WTC11 (cell line): ENCODE measurements around the gene ARMC2. TPM values are rescaled to one million over a fixed set of nuclear protein-coding genes. Genes with fewer than 3 reads are reported as not detected.

ENCODE experiments used
- ATAC-seq: fragments of 200-7000 bp; cut with Tn5 transposase; 2 replicates; pipeline ENCODE4 v1.10.0; 2021; ENCODE audit warnings: mild to moderate bottlenecking, moderate library complexity
- CTCF ChIA-PET: fragments of 300-600 bp; sonication (Branson Sonifier 250); formaldehyde crosslinking; loops from one replicate; lab custom pipeline; 2021; ENCODE audit warnings: antibody characterized with exemption; lab: Charles Lee
- POLR2A ChIA-PET: fragments of 350-600 bp; sonication (Branson Sonifier 250); formaldehyde crosslinking; loops from one replicate; lab custom pipeline; 2021; ENCODE audit warnings: antibody characterized with exemption; lab: Charles Lee
- DNase-seq: peaks from one replicate; pipeline ENCODE4 v3.0.0; 2021; ENCODE audit warnings: low spot score
- H3K27ac Mint-ChIP-seq: 2 replicates; pipeline ENCODE4 v1.8.0; 2021; ENCODE audit warnings: mixed read lengths
- H3K27me3 Mint-ChIP-seq: 2 replicates; pipeline ENCODE4 v1.8.0; 2021; ENCODE audit warnings: low read depth, mild to moderate bottlenecking, moderate library complexity, mixed read lengths
- H3K36me3 Mint-ChIP-seq: 2 replicates; pipeline ENCODE4 v1.8.0; 2021; ENCODE audit warnings: mixed read lengths
- H3K4me1 Mint-ChIP-seq: 2 replicates; pipeline ENCODE4 v1.8.0; 2022; ENCODE audit warnings: mixed read lengths
- H3K4me3 Mint-ChIP-seq: 2 replicates; pipeline ENCODE4 v1.8.0; 2021; ENCODE audit warnings: mild to moderate bottlenecking, moderate library complexity, mixed read lengths
- H3K9me3 Mint-ChIP-seq: 2 replicates; pipeline ENCODE4 v1.8.0; 2021; ENCODE audit warnings: mixed read lengths
- CDX4 ChIP-seq: fragments of 250-450 bp; sonication (Bioruptor Pico); IDR thresholded peaks from 2 replicates; pipeline ENCODE4 v1.9.0; 2021; ENCODE audit warnings: moderate library complexity, mild to moderate bottlenecking, inconsistent platforms, borderline replicate concordance
- E2F1 ChIP-seq: sonication (generic); formaldehyde crosslinking; IDR thresholded peaks from 2 replicates; pipeline ENCODE4 v1.8.0; 2022; ENCODE audit warnings: mild to moderate bottlenecking, missing genetic modification reagents
- ESRRA ChIP-seq: sonication (generic); formaldehyde crosslinking; IDR thresholded peaks from 2 replicates; pipeline ENCODE4 v1.8.1; 2022; ENCODE audit warnings: mild to moderate bottlenecking, missing genetic modification reagents, borderline replicate concordance
- FOXP4 ChIP-seq: sonication (generic); formaldehyde crosslinking; IDR thresholded peaks from 2 replicates; pipeline ENCODE4 v1.8.0; 2022; ENCODE audit warnings: mild to moderate bottlenecking, missing genetic modification reagents
- MLX ChIP-seq: sonication (generic); formaldehyde crosslinking; IDR thresholded peaks from 2 replicates; pipeline ENCODE4 v1.8.1; 2023; ENCODE audit warnings: mild to moderate bottlenecking, missing genetic modification reagents, moderate library complexity
- MXD4 ChIP-seq: fragments of 250-450 bp; sonication (Bioruptor Pico); IDR thresholded peaks from 2 replicates; pipeline ENCODE4 v1.8.0; 2021; ENCODE audit warnings: mild to moderate bottlenecking, moderate library complexity, borderline replicate concordance
- MYBL2 ChIP-seq: sonication (generic); formaldehyde crosslinking; IDR thresholded peaks from 2 replicates; pipeline ENCODE4 v1.8.1; 2023; ENCODE audit warnings: mild to moderate bottlenecking, moderate library complexity, missing genetic modification reagents
- NFATC4 ChIP-seq: fragments of 250-450 bp; sonication (Bioruptor Pico); IDR thresholded peaks from 2 replicates; pipeline ENCODE4 v1.9.0; 2021; ENCODE audit warnings: mild to moderate bottlenecking
- NFYB ChIP-seq: sonication (generic); formaldehyde crosslinking; conservative IDR thresholded peaks from 2 replicates; pipeline ENCODE4 v1.8.0; 2022; ENCODE audit warnings: low read depth, missing genetic modification reagents
- NR3C1 ChIP-seq: sonication (generic); formaldehyde crosslinking; conservative IDR thresholded peaks from 2 replicates; pipeline ENCODE4 v1.8.1; 2023; ENCODE audit warnings: low read depth, mild to moderate bottlenecking, missing genetic modification reagents
- RORB ChIP-seq: fragments of 250-450 bp; sonication (Bioruptor Pico); IDR thresholded peaks from 2 replicates; pipeline ENCODE4 v1.9.0; 2021; ENCODE audit warnings: mild to moderate bottlenecking
- SMAD4 ChIP-seq: sonication (generic); formaldehyde crosslinking; IDR thresholded peaks from 2 replicates; pipeline ENCODE4 v1.8.0; 2022; ENCODE audit warnings: mild to moderate bottlenecking, missing genetic modification reagents
- SOX15 ChIP-seq: fragments of 250-450 bp; sonication (Bioruptor Pico); IDR thresholded peaks from 2 replicates; pipeline ENCODE4 v1.9.0; 2021; ENCODE audit warnings: mild to moderate bottlenecking
- TEAD4 ChIP-seq: sonication (generic); formaldehyde crosslinking; IDR thresholded peaks from 2 replicates; pipeline ENCODE4 v1.8.0; 2022; ENCODE audit warnings: mild to moderate bottlenecking, missing genetic modification reagents
- USF1 ChIP-seq: sonication (generic); formaldehyde crosslinking; IDR thresholded peaks from 2 replicates; pipeline ENCODE4 v1.8.0; 2022; ENCODE audit warnings: mild to moderate bottlenecking, missing genetic modification reagents
- USF2 ChIP-seq: sonication (generic); formaldehyde crosslinking; IDR thresholded peaks from 2 replicates; pipeline ENCODE4 v1.8.1; 2023; ENCODE audit warnings: mild to moderate bottlenecking, missing genetic modification reagents, moderate library complexity
- ZNF138 ChIP-seq: sonication (generic); formaldehyde crosslinking; conservative IDR thresholded peaks from 2 replicates; pipeline ENCODE4 v1.8.1; 2022; ENCODE audit warnings: mild to moderate bottlenecking, moderate library complexity, missing genetic modification reagents
- ZNF232 ChIP-seq: sonication (generic); formaldehyde crosslinking; IDR thresholded peaks from 2 replicates; pipeline ENCODE4 v1.8.0; 2022; ENCODE audit warnings: mild to moderate bottlenecking, missing genetic modification reagents
- ZNF263 ChIP-seq: sonication (generic); formaldehyde crosslinking; IDR thresholded peaks from 2 replicates; pipeline ENCODE4 v1.8.1; 2022; ENCODE audit warnings: low read depth, mild to moderate bottlenecking, moderate library complexity, missing genetic modification reagents
- ZNF671 ChIP-seq: fragments of 250-450 bp; sonication (Bioruptor Pico); IDR thresholded peaks from 2 replicates; pipeline ENCODE4 v1.8.0; 2021; ENCODE audit warnings: mild to moderate bottlenecking
- total RNA-seq: library from RNA; stranded (reverse); gene quantifications from 3 replicates; pipeline ENCODE4 v1.2.3, GENCODE V29; 2021
- TF ChIP-seq, protein P1 (sequence below): sonication (generic); formaldehyde crosslinking; IDR thresholded peaks from 2 replicates; pipeline ENCODE4 v1.8.1; 2023; ENCODE audit warnings: mild to moderate bottlenecking, missing genetic modification reagents
- TF ChIP-seq, protein P2 (sequence below): sonication (generic); formaldehyde crosslinking; IDR thresholded peaks from 2 replicates; pipeline ENCODE4 v1.8.1; 2022; ENCODE audit warnings: low read depth, missing genetic modification reagents, borderline replicate concordance
- TF ChIP-seq, protein P3 (sequence below): fragments of 200-600 bp; IDR thresholded peaks from 2 replicates; pipeline ENCODE4 v1.8.0; 2022; ENCODE audit warnings: antibody characterized with exemption
- TF ChIP-seq, protein P4 (sequence below): sonication (generic); formaldehyde crosslinking; conservative IDR thresholded peaks from 2 replicates; pipeline ENCODE4 v1.8.1; 2022; ENCODE audit warnings: mild to moderate bottlenecking, missing genetic modification reagents

Gene ARMC2
- total RNA-seq, 1 experiment from 2014 or later, result 5.2 TPM

GRCh38 chr6:108946695-108947094, 98.5 kb downstream of the ARMC2 start:
- no peaks in the 10 kb centered on the region for H3K36me3 Mint-ChIP-seq
- peaks cover 34% of the 10 kb centered on the region for H3K4me1 Mint-ChIP-seq
- no peaks in the 10 kb centered on the region for H3K9me3 Mint-ChIP-seq
- H3K27me3 Mint-ChIP-seq, result no peaks in the 10 kb centered on the region
- TF ChIP-seq ZNF138 (CRISPR knock-in tag) (no peak), ESRRA (CRISPR knock-in tag) (no peak), ZNF263 (CRISPR knock-in tag) (no peak), ZNF671 (CRISPR knock-in tag) (no peak), SMAD4 (CRISPR knock-in tag) (no peak), SOX15 (CRISPR knock-in tag) (no peak), NFYB (CRISPR knock-in tag) (no peak), TEAD4 (CRISPR knock-in tag) (no peak), RORB (no peak), MLX (CRISPR knock-in tag) (no peak)
- TF ChIP-seq, protein P1, sequence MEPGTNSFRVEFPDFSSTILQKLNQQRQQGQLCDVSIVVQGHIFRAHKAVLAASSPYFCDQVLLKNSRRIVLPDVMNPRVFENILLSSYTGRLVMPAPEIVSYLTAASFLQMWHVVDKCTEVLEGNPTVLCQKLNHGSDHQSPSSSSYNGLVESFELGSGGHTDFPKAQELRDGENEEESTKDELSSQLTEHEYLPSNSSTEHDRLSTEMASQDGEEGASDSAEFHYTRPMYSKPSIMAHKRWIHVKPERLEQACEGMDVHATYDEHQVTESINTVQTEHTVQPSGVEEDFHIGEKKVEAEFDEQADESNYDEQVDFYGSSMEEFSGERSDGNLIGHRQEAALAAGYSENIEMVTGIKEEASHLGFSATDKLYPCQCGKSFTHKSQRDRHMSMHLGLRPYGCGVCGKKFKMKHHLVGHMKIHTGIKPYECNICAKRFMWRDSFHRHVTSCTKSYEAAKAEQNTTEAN (CRISPR knock-in tag), result no peak
- TF ChIP-seq, protein P2, sequence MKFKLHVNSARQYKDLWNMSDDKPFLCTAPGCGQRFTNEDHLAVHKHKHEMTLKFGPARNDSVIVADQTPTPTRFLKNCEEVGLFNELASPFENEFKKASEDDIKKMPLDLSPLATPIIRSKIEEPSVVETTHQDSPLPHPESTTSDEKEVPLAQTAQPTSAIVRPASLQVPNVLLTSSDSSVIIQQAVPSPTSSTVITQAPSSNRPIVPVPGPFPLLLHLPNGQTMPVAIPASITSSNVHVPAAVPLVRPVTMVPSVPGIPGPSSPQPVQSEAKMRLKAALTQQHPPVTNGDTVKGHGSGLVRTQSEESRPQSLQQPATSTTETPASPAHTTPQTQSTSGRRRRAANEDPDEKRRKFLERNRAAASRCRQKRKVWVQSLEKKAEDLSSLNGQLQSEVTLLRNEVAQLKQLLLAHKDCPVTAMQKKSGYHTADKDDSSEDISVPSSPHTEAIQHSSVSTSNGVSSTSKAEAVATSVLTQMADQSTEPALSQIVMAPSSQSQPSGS (CRISPR knock-in tag), result no peak
- TF ChIP-seq, all 79 proteins: peak for 0
- Mint-ChIP-seq H3K4me3 (no peak overlapping the region), H3K27ac (no peak overlapping the region)
- ATAC-seq (no peak), DNase-seq (no peak)
- ChIA-PET CTCF (interaction anchor here (1.1 kb wide), 1 partner anchor 10 kb away, joined by 3 read pairs; no protein-coding TSS in a partner anchor), POLR2A (no interaction called here)

DNA sequence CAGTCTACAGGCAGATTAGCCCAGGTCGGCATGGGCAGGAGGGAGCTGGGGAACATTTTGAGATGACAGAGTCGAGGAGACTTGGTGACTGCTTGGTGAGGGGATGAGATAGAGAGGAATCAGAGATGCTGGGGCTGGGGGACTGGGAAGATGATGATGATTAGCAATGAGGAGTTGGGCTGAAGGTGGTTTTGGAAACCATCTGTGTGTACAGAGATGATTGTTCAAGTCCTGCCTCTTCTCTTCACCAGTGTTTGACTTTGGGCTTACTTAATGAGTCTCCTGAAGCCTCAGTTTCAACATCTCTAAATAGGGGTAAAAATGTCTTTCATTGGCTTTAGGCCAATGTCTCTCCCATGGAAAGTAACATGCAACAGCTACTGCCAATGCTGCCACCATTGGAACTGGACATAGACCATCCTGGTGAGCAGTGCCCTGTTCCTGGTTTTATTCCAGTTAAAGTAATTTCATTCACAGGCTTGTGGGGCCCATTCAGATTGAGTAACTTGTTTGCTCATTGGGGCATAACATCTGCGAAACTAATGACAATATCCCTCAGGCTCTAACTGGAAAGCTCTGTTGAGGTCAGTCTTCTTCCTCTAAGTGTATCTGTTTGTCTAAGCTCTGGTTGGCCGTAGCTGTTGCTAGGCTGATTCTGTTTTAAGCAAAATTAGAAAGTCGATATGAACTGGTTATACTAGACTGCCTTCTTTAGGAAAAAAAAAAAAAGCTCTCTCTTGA, 99.1 kb downstream of the ARMC2 start:
- H3K4me1 Mint-ChIP-seq, result peaks cover 34% of the 10 kb centered on the region
- H3K27me3 Mint-ChIP-seq, result no peaks in the 10 kb centered on the region
- H3K9me3 Mint-ChIP-seq, result no peaks in the 10 kb centered on the region
- H3K27ac Mint-ChIP-seq, result no peak overlapping the region
- ChIA-PET POLR2A (no interaction called here), CTCF (interaction anchor here (0.8 to 1.5 kb wide), 3 partner anchors 9 to 54 kb away, joined by 3 to 5 read pairs (median 4); no protein-coding TSS in a partner anchor)
- ATAC-seq, result no peak
- no peak overlapping the region for H3K4me3 Mint-ChIP-seq
- no peaks in the 10 kb centered on the region for H3K36me3 Mint-ChIP-seq
- no peak for DNase-seq
- TF ChIP-seq NR3C1 (CRISPR knock-in tag) (no peak), USF2 (no peak), USF1 (CRISPR knock-in tag) (no peak), MYBL2 (CRISPR knock-in tag) (no peak), NFATC4 (no peak), FOXP4 (no peak), ZNF232 (CRISPR knock-in tag) (no peak), CDX4 (no peak), E2F1 (CRISPR knock-in tag) (no peak), MXD4 (CRISPR knock-in tag) (no peak)
- TF ChIP-seq, protein P3, sequence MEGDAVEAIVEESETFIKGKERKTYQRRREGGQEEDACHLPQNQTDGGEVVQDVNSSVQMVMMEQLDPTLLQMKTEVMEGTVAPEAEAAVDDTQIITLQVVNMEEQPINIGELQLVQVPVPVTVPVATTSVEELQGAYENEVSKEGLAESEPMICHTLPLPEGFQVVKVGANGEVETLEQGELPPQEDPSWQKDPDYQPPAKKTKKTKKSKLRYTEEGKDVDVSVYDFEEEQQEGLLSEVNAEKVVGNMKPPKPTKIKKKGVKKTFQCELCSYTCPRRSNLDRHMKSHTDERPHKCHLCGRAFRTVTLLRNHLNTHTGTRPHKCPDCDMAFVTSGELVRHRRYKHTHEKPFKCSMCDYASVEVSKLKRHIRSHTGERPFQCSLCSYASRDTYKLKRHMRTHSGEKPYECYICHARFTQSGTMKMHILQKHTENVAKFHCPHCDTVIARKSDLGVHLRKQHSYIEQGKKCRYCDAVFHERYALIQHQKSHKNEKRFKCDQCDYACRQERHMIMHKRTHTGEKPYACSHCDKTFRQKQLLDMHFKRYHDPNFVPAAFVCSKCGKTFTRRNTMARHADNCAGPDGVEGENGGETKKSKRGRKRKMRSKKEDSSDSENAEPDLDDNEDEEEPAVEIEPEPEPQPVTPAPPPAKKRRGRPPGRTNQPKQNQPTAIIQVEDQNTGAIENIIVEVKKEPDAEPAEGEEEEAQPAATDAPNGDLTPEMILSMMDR, result no peak
- TF ChIP-seq, protein P4, sequence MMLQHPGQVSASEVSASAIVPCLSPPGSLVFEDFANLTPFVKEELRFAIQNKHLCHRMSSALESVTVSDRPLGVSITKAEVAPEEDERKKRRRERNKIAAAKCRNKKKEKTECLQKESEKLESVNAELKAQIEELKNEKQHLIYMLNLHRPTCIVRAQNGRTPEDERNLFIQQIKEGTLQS, result no peak
